WTC11 (cell line): ENCODE data around the gene REN. TPM values are rescaled to one million over a fixed set of nuclear protein-coding genes. Genes with fewer than 3 reads are reported as not detected.

Experiments used
- ATAC-seq: fragments of 200-7000 bp; cut with Tn5 transposase; 2 replicates; pipeline ENCODE4 v1.10.0; 2021; ENCODE audit warnings: mild to moderate bottlenecking, moderate library complexity
- CTCF ChIA-PET: fragments of 300-600 bp; sonication (Branson Sonifier 250); formaldehyde crosslinking; loops from one replicate; lab custom pipeline; 2021; ENCODE audit warnings: antibody characterized with exemption; lab: Charles Lee
- POLR2A ChIA-PET: fragments of 350-600 bp; sonication (Branson Sonifier 250); formaldehyde crosslinking; loops from one replicate; lab custom pipeline; 2021; ENCODE audit warnings: antibody characterized with exemption; lab: Charles Lee
- DNase-seq: peaks from one replicate; pipeline ENCODE4 v3.0.0; 2021; ENCODE audit warnings: low spot score
- H3K27ac Mint-ChIP-seq: 2 replicates; pipeline ENCODE4 v1.8.0; 2021; ENCODE audit warnings: mixed read lengths
- H3K27me3 Mint-ChIP-seq: 2 replicates; pipeline ENCODE4 v1.8.0; 2021; ENCODE audit warnings: low read depth, mild to moderate bottlenecking, moderate library complexity, mixed read lengths
- H3K36me3 Mint-ChIP-seq: 2 replicates; pipeline ENCODE4 v1.8.0; 2021; ENCODE audit warnings: mixed read lengths
- H3K4me1 Mint-ChIP-seq: 2 replicates; pipeline ENCODE4 v1.8.0; 2022; ENCODE audit warnings: mixed read lengths
- H3K4me3 Mint-ChIP-seq: 2 replicates; pipeline ENCODE4 v1.8.0; 2021; ENCODE audit warnings: mild to moderate bottlenecking, moderate library complexity, mixed read lengths
- H3K9me3 Mint-ChIP-seq: 2 replicates; pipeline ENCODE4 v1.8.0; 2021; ENCODE audit warnings: mixed read lengths
- AFF4 ChIP-seq: sonication (generic); formaldehyde crosslinking; IDR thresholded peaks from 2 replicates; pipeline ENCODE4 v1.8.1; 2023; ENCODE audit warnings: mild to moderate bottlenecking, missing genetic modification reagents, borderline replicate concordance
- CBFB ChIP-seq: sonication (generic); formaldehyde crosslinking; IDR thresholded peaks from 2 replicates; pipeline ENCODE4 v1.8.1; 2022; ENCODE audit warnings: mild to moderate bottlenecking, low read depth, missing genetic modification reagents
- FOXK1 ChIP-seq: sonication (generic); formaldehyde crosslinking; IDR thresholded peaks from 2 replicates; pipeline ENCODE4 v1.8.0; 2022; ENCODE audit warnings: mild to moderate bottlenecking, moderate library complexity, missing genetic modification reagents
- IRF2 ChIP-seq: sonication (generic); formaldehyde crosslinking; IDR thresholded peaks from 2 replicates; pipeline ENCODE4 v1.8.0; 2022; ENCODE audit warnings: low read depth, missing genetic modification reagents, borderline replicate concordance
- JUN ChIP-seq: sonication (generic); formaldehyde crosslinking; IDR thresholded peaks from 2 replicates; pipeline ENCODE4 v1.8.0; 2023; ENCODE audit warnings: mild to moderate bottlenecking, missing genetic modification reagents
- MXD4 ChIP-seq: fragments of 250-450 bp; sonication (Bioruptor Pico); IDR thresholded peaks from 2 replicates; pipeline ENCODE4 v1.8.0; 2021; ENCODE audit warnings: mild to moderate bottlenecking, moderate library complexity, borderline replicate concordance
- MYBL2 ChIP-seq: sonication (generic); formaldehyde crosslinking; IDR thresholded peaks from 2 replicates; pipeline ENCODE4 v1.8.1; 2023; ENCODE audit warnings: mild to moderate bottlenecking, moderate library complexity, missing genetic modification reagents
- PRDM15 ChIP-seq: sonication (generic); formaldehyde crosslinking; IDR thresholded peaks from 2 replicates; pipeline ENCODE4 v1.8.0; 2022; ENCODE audit warnings: missing genetic modification reagents
- SOX15 ChIP-seq: fragments of 250-450 bp; sonication (Bioruptor Pico); IDR thresholded peaks from 2 replicates; pipeline ENCODE4 v1.9.0; 2021; ENCODE audit warnings: mild to moderate bottlenecking
- SP1 ChIP-seq: sonication (generic); formaldehyde crosslinking; conservative IDR thresholded peaks from 2 replicates; pipeline ENCODE4 v1.8.1; 2022; ENCODE audit warnings: missing genetic modification reagents
- TP53 ChIP-seq: sonication (generic); formaldehyde crosslinking; IDR thresholded peaks from 2 replicates; pipeline ENCODE4 v1.8.1; 2023; ENCODE audit warnings: mild to moderate bottlenecking, missing genetic modification reagents
- ZBTB43 ChIP-seq: sonication (generic); formaldehyde crosslinking; IDR thresholded peaks from 2 replicates; pipeline ENCODE4 v1.8.1; 2023; ENCODE audit warnings: mild to moderate bottlenecking, missing genetic modification reagents
- ZNF121 ChIP-seq: sonication (generic); formaldehyde crosslinking; IDR thresholded peaks from 2 replicates; pipeline ENCODE4 v1.8.0; 2023; ENCODE audit warnings: missing genetic modification reagents
- ZNF423 ChIP-seq: fragments of 250-450 bp; sonication (Bioruptor Pico); IDR thresholded peaks from 2 replicates; pipeline ENCODE4 v2.1.2; 2022; ENCODE audit warnings: mild to moderate bottlenecking, moderate library complexity
- ZNF425 ChIP-seq: fragments of 250-450 bp; sonication (Bioruptor Pico); conservative IDR thresholded peaks from 2 replicates; pipeline ENCODE4 v1.9.0; 2021; ENCODE audit warnings: mild to moderate bottlenecking
- total RNA-seq: library from RNA; stranded (reverse); gene quantifications from 3 replicates; pipeline ENCODE4 v1.2.3, GENCODE V29; 2021
- TF ChIP-seq, protein P1 (sequence below): sonication (generic); formaldehyde crosslinking; IDR thresholded peaks from 2 replicates; pipeline ENCODE4 v1.8.0; 2022; ENCODE audit warnings: mild to moderate bottlenecking, missing genetic modification reagents
- TF ChIP-seq, protein P2 (sequence below): sonication (generic); formaldehyde crosslinking; IDR thresholded peaks from 2 replicates; pipeline ENCODE4 v1.8.1; 2022; ENCODE audit warnings: low read depth, missing genetic modification reagents, borderline replicate concordance
- TF ChIP-seq, protein P3 (sequence below): sonication (generic); formaldehyde crosslinking; IDR thresholded peaks from 2 replicates; pipeline ENCODE4 v1.8.1; 2022; ENCODE audit warnings: missing genetic modification reagents, borderline replicate concordance

The REN gene
- total RNA-seq, 1 experiment from 2014 or later: not detected

DNA sequence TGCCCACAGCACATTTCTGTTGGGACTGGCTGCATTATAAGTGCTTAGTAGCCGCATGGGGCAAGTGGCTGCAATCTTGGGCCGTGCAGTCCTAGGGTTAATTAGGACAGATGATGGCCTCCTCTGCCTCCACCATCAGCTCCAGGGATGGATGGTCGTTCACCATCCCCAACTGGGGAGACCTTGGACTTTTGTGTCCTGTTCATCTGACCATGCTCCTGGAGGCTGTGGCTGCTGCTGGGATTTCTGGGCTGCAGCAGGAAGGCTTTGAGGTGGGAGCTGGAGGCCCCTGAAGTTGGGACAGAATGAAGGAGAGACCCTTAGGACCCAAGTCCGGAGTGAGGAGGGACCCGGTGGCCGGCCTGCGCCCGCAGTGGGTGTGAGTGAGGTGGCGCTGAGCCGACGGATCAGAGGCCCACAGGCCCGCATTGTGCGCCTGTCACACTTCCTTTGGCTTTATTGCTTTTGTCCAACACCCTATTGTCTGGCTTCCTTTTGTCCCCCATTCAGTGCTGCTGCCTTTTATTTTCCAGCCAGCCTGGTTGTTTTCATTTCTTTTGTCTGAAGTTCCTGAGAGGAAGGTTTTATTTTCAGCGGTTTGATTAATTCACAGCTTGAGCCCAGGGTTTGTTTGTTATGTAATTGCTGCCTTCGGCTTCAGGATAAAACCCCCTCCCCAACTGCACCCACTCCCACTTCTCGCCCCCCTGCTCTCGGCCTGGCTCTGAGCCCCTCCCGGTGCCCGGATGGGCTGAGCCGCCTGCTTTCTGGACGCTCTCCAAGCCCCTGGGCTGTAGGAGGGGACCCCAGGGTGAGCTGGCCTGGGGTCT lies 57.6 kb downstream of the REN start (continued):
- no peak for TF ChIP-seq ZNF121 (CRISPR knock-in tag)
- 0 out of 2 replicates have a peak, but pooled peaks have one; percentile 68 for TF ChIP-seq CBFB
- peak; percentile 34; the same call in 1 of the 2 replicates for TF ChIP-seq FOXK1

- ATAC-seq (no peak), DNase-seq (no peak)
- Mint-ChIP-seq H3K9me3 (no peaks in the 10 kb centered on the region), H3K27ac (peak overlapping the region; percentile 96; the same call in 1 of the 2 replicates), H3K27me3 (no peaks in the 10 kb centered on the region), H3K36me3 (peaks cover 5% of the 10 kb centered on the region; the same call in 1 of the 2 replicates), H3K4me1 (peaks cover 79% of the 10 kb centered on the region), H3K4me3 (peak overlapping the region; percentile 57)
- POLR2A ChIA-PET: interaction anchor here (0.5 to 1.3 kb wide), 5 partner anchors 8 to 238 kb away, joined by 3 to 7 read pairs (median 4); no protein-coding TSS in a partner anchor
- CTCF ChIA-PET: interaction anchor here (0.9 to 1.6 kb wide), 9 partner anchors 9 to 237 kb away, joined by 3 to 15 read pairs (median 3); no protein-coding TSS in a partner anchor
- TF ChIP-seq TP53 (CRISPR knock-in tag) (no peak), SP1 (CRISPR knock-in tag) (no peak), ZBTB43 (no peak), ZNF423 (no peak), ZNF121 (CRISPR knock-in tag) (no peak), PRDM15 (CRISPR knock-in tag) (no peak), IRF2 (CRISPR knock-in tag) (no peak), JUN (CRISPR knock-in tag) (no peak), MYBL2 (CRISPR knock-in tag) (no peak), ZNF425 (no peak), AFF4 (CRISPR knock-in tag) (no peak), SOX15 (CRISPR knock-in tag) (no peak), MXD4 (CRISPR knock-in tag) (no peak)
- TF ChIP-seq, protein P1, sequence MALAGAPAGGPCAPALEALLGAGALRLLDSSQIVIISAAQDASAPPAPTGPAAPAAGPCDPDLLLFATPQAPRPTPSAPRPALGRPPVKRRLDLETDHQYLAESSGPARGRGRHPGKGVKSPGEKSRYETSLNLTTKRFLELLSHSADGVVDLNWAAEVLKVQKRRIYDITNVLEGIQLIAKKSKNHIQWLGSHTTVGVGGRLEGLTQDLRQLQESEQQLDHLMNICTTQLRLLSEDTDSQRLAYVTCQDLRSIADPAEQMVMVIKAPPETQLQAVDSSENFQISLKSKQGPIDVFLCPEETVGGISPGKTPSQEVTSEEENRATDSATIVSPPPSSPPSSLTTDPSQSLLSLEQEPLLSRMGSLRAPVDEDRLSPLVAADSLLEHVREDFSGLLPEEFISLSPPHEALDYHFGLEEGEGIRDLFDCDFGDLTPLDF (CRISPR knock-in tag): no peak
- TF ChIP-seq, protein P2, sequence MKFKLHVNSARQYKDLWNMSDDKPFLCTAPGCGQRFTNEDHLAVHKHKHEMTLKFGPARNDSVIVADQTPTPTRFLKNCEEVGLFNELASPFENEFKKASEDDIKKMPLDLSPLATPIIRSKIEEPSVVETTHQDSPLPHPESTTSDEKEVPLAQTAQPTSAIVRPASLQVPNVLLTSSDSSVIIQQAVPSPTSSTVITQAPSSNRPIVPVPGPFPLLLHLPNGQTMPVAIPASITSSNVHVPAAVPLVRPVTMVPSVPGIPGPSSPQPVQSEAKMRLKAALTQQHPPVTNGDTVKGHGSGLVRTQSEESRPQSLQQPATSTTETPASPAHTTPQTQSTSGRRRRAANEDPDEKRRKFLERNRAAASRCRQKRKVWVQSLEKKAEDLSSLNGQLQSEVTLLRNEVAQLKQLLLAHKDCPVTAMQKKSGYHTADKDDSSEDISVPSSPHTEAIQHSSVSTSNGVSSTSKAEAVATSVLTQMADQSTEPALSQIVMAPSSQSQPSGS (CRISPR knock-in tag): no peak
- TF ChIP-seq, protein P3, sequence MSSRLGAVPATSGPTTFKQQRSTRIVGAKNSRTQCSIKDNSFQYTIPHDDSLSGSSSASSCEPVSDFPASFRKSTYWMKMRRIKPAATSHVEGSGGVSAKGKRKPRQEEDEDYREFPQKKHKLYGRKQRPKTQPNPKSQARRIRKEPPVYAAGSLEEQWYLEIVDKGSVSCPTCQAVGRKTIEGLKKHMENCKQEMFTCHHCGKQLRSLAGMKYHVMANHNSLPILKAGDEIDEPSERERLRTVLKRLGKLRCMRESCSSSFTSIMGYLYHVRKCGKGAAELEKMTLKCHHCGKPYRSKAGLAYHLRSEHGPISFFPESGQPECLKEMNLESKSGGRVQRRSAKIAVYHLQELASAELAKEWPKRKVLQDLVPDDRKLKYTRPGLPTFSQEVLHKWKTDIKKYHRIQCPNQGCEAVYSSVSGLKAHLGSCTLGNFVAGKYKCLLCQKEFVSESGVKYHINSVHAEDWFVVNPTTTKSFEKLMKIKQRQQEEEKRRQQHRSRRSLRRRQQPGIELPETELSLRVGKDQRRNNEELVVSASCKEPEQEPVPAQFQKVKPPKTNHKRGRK (CRISPR knock-in tag): no peak
These were observed 58.2 kb downstream of the REN start for GRCh38 chr1:204107892-204108291.
